GM12865 (cell line): ENCODE measurements around the gene FAF2.

ENCODE experiments used
- DNase-seq: peaks from one replicate; pipeline ENCODE4 v3.0.0; 2010; ENCODE audit warnings: low read depth
- H3K4me3 ChIP-seq: 2 replicates; pipeline ENCODE4 v1.5.1; 2011; ENCODE audit warnings: mild to moderate bottlenecking, low read depth, low read length, control low read depth
- CTCF ChIP-seq: IDR thresholded peaks from 2 replicates; pipeline ENCODE4 v1.5.1; 2011; ENCODE audit warnings: low read length, control low read depth, low read depth, inconsistent platforms; ENCODE audit not compliant: insufficient read depth; ENCODE audit errors: missing control alignments

The FAF2 gene

GRCh38 chr5:176458904-176459561, 10.8 kb downstream of the FAF2 start:
- H3K4me3 ChIP-seq, result no peak overlapping the region
- DNase-seq, result no peak
- no peak for TF ChIP-seq CTCF

- DNase-seq, result no peak
- no peak overlapping the region for H3K4me3 ChIP-seq
- TF ChIP-seq CTCF, result no peak
These were observed 13.2 kb downstream of the FAF2 start for GRCh38 chr5:176461349-176461748.

- no peak for TF ChIP-seq CTCF
- no peak for DNase-seq
- H3K4me3 ChIP-seq, result no peak overlapping the region
These were observed 15.1 kb downstream of the FAF2 start for GRCh38 chr5:176463113-176463764.

- DNase-seq, result no peak
- TF ChIP-seq CTCF, result no peak
- H3K4me3 ChIP-seq, result no peak overlapping the region
These were observed 18.2 kb downstream of the FAF2 start for GRCh38 chr5:176466245-176466871.

- no peak for DNase-seq
- H3K4me3 ChIP-seq, result no peak overlapping the region
- no peak for TF ChIP-seq CTCF
These were observed 21.1 kb downstream of the FAF2 start for GRCh38 chr5:176469296-176469695.

- TF ChIP-seq CTCF, result no peak
- H3K4me3 ChIP-seq, result no peak overlapping the region
- no peak for DNase-seq
These were observed 22.4 kb downstream of the FAF2 start for GRCh38 chr5:176470539-176470938.
